HCT116 (cell line): Measurements from ENCODE around the gene MAP3K4. TPM values are rescaled to one million over a fixed set of nuclear protein-coding genes. Genes with fewer than 3 reads are reported as not detected.

Experiments used
- ATAC-seq: fragments of 200-7000 bp; cut with Tn5 transposase; 2 replicates; pipeline ENCODE4 v1.9.1; 2020; ENCODE audit warnings: mild to moderate bottlenecking, moderate library complexity
- BruUV-seq: library from RNA; stranded (reverse); fragments of 400-500 nt; replicated peaks from 2 replicates; lab custom pipeline; 2021; lab: Mats Ljungman, UMichigan
- CTCF ChIA-PET: fragments of 300-600 bp; sonication (Branson Sonifier 250); formaldehyde crosslinking; loops from one replicate; lab custom pipeline; 2021; ENCODE audit warnings: antibody characterized with exemption; lab: Charles Lee
- POLR2A ChIA-PET: fragments of 300-600, 350-600 bp; sonication (Branson Sonifier 250); formaldehyde crosslinking; loops from one replicate; lab custom pipeline; 2021; ENCODE audit warnings: antibody characterized with exemption; lab: Charles Lee
- RAD21 ChIA-PET, 2 experiments: fragments of 300-600 bp; sonication (Branson Sonifier 250); formaldehyde crosslinking; loops; one replicate each; lab custom pipeline; 2023; ENCODE audit warnings: low total read pairs in 2 of 2; ENCODE audit not compliant: uncharacterized antibody in 2 of 2, unreplicated experiment in 2 of 2, low non-redundant PET in 1 of 2; lab: Charles Lee
- DNase-seq: peaks from one replicate; pipeline ENCODE4 v3.0.0-alpha.2; 2010; ENCODE audit warnings: low read depth, low spot score
- H2AFZ ChIP-seq: fragments of 200-600 bp; shearing (Covaris generic), sonication (generic); 2 replicates; pipeline ENCODE4 v1.6.1; 2017; ENCODE audit warnings: low read depth, mixed run types, mixed read lengths, antibody characterized with exemption, low read length; ENCODE audit not compliant: poor library complexity, severe bottlenecking
- H3K27ac ChIP-seq: 2 replicates; pipeline ENCODE4 v1.5.1; 2012; ENCODE audit warnings: low read depth, low read length
- H3K27me3 ChIP-seq: fragments of 200-600 bp; sonication (generic); 2 replicates; pipeline ENCODE4 v1.6.1; 2016; ENCODE audit warnings: mixed run types, low read length, mixed read lengths; ENCODE audit not compliant: insufficient read depth
- H3K36me3 ChIP-seq, 2 experiments: fragments of 200-500 bp in 1 of 2; fragments of 200-600 bp in 1 of 2; sonication (Bioruptor generic) in 1 of 2; sonication (generic) in 1 of 2; 2 replicates each; pipeline versions ENCODE4 v1.5.1 to v1.6.1; 2014 to 2016; ENCODE audit warnings: low read length in 2 of 2, inconsistent platforms in 1 of 2, mixed read lengths in 1 of 2, mixed run types in 1 of 2; ENCODE audit not compliant: insufficient read depth in 2 of 2, control insufficient read depth in 1 of 2
- H3K4me1 ChIP-seq, 2 experiments: fragments of 200-600 bp in 1 of 2; sonication (generic) in 1 of 2; 2 replicates each; pipeline versions ENCODE4 v1.5.1 to v1.6.1; 2012 to 2017; ENCODE audit warnings: low read length in 2 of 2, inconsistent platforms in 1 of 2, mild to moderate bottlenecking in 1 of 2, mixed read lengths in 1 of 2, mixed run types in 1 of 2, moderate library complexity in 1 of 2; ENCODE audit not compliant: insufficient read depth in 2 of 2, control insufficient read depth in 1 of 2
- H3K4me2 ChIP-seq: fragments of 200-600 bp; sonication (generic); 2 replicates; pipeline ENCODE4 v1.6.1; 2017; ENCODE audit warnings: mixed run types, low read length, mixed read lengths
- H3K4me3 ChIP-seq, 2 experiments: fragments of 200-600 bp in 1 of 2; sonication (generic) in 1 of 2; replicated peaks in 1 of 2; 2 replicates each; pipeline ENCODE4 v1.5.1; 2011 to 2016; ENCODE audit warnings: low read length in 2 of 2, control low read depth in 1 of 2, low read depth in 1 of 2, mild to moderate bottlenecking in 1 of 2, mixed read lengths in 1 of 2, mixed run types in 1 of 2
- H3K79me2 ChIP-seq: fragments of 200-600 bp; sonication (generic); 2 replicates; pipeline ENCODE4 v1.6.1; 2017; ENCODE audit warnings: mild to moderate bottlenecking, mixed run types, low read length, moderate library complexity, mixed read lengths; ENCODE audit not compliant: insufficient read depth
- H3K9ac ChIP-seq: fragments of 200-600 bp; sonication (generic); 2 replicates; pipeline ENCODE4 v1.6.1; 2016; ENCODE audit warnings: low read length, mixed read lengths
- H3K9me2 ChIP-seq: fragments of 200-600 bp; sonication (generic), shearing (Covaris generic); 2 replicates; pipeline ENCODE4 v1.6.1; 2017; ENCODE audit warnings: mixed run types, mild to moderate bottlenecking, moderate library complexity; ENCODE audit not compliant: insufficient read depth
- H3K9me3 ChIP-seq, 2 experiments: fragments of 200-500 bp in 1 of 2; fragments of 200-600 bp in 1 of 2; sonication (Bioruptor generic) in 1 of 2; sonication (generic) in 1 of 2; 2 replicates each; pipeline ENCODE4 v1.6.1; 2014 to 2017; ENCODE audit warnings: low read length in 2 of 2, mixed read lengths in 2 of 2, inconsistent platforms in 1 of 2, low read depth in 1 of 2, mild to moderate bottlenecking in 1 of 2, mixed run types in 1 of 2, moderate library complexity in 1 of 2; ENCODE audit not compliant: control insufficient read depth in 1 of 2, insufficient read depth in 1 of 2
- H4K20me1 ChIP-seq: fragments of 200-600 bp; sonication (generic), shearing (Covaris generic); 2 replicates; pipeline ENCODE4 v1.6.1; 2017; ENCODE audit warnings: mixed run types, mild to moderate bottlenecking, moderate library complexity; ENCODE audit not compliant: insufficient read depth
- ATF3 ChIP-seq: IDR thresholded peaks from 2 replicates; pipeline ENCODE4 v1.6.1; 2012
- CEBPB ChIP-seq: IDR thresholded peaks from 2 replicates; pipeline ENCODE4 v1.6.1; 2012; ENCODE audit warnings: low read depth
- CTCF ChIP-seq, 3 experiments: fragments of 200-600 bp in 1 of 3; sonication (generic) in 1 of 3; IDR thresholded peaks in 2 of 3; conservative IDR thresholded peaks in 1 of 3; 2 replicates each; pipeline ENCODE4 v1.5.1; 2012 to 2017; ENCODE audit warnings: low read depth in 2 of 3, low read length in 2 of 3, antibody characterized with exemption in 1 of 3, borderline replicate concordance in 1 of 3, control low read depth in 1 of 3, mild to moderate bottlenecking in 1 of 3, mixed read lengths in 1 of 3, mixed run types in 1 of 3, moderate library complexity in 1 of 3; ENCODE audit not compliant: insufficient read depth in 1 of 3
- EZH2 ChIP-seq: fragments of 200-600 bp; sonication (generic); IDR thresholded peaks from 2 replicates; pipeline ENCODE4 v1.6.1; 2017; ENCODE audit warnings: antibody characterized with exemption, mixed run types
- EZH2phosphoT487 ChIP-seq: fragments of 200-600 bp; IDR thresholded peaks from 2 replicates; pipeline ENCODE4 v1.6.1; 2018; ENCODE audit warnings: antibody characterized with exemption, borderline replicate concordance
- MAX ChIP-seq: IDR thresholded peaks from 2 replicates; pipeline ENCODE4 v1.6.1; 2012
- POLR2AphosphoS5 ChIP-seq: IDR thresholded peaks from 2 replicates; pipeline ENCODE4 v1.6.1; 2011; ENCODE audit warnings: mild to moderate bottlenecking, low read depth, low read length, moderate library complexity
- RAD21 ChIP-seq: IDR thresholded peaks from 2 replicates; pipeline ENCODE4 v1.6.1; 2012; ENCODE audit warnings: low read depth, mild to moderate bottlenecking
- SIN3A ChIP-seq: IDR thresholded peaks from 2 replicates; pipeline ENCODE4 v1.6.1; 2012; ENCODE audit warnings: low read depth
- SP1 ChIP-seq: IDR thresholded peaks from 2 replicates; pipeline ENCODE4 v1.6.1; 2012; ENCODE audit warnings: low read depth
- ZFX ChIP-seq: fragments of 450-650 bp; IDR thresholded peaks from 2 replicates; pipeline ENCODE4 v1.6.1; 2017
- ZNF274 ChIP-seq: fragments of 200-500 bp; sonication (Bioruptor generic); IDR thresholded peaks from 2 replicates; pipeline ENCODE4 v1.6.1; 2014; ENCODE audit warnings: mild to moderate bottlenecking, low read depth, low read length, inconsistent platforms
- intact Hi-C: fragments of 100-400 bp; cut with micrococcal nuclease; formaldehyde crosslinking; loops from 2 replicates; pipeline ENCODE4 v1.10.0; 2022
- total RNA-seq: library from RNA; stranded (reverse); gene quantifications from one replicate; pipeline ENCODE4 v1.2.1, GENCODE V29; 2021; ENCODE audit not compliant: unreplicated experiment

Gene MAP3K4
- total RNA-seq, 1 experiment from 2014 or later, result 46.5 TPM

- BruUV-seq, result no TSS peak
- Histone ChIP-seq H3K36me3 (no peaks in the 10 kb centered on the region; a peak in 1 of 4 replicates), H3K27me3 (no peaks in the 10 kb centered on the region), H3K79me2 (no peaks in the 10 kb centered on the region), H3K4me3 (no peak overlapping the region), H2AFZ (no peak overlapping the region), H3K9me3 (no peaks in the 10 kb centered on the region), H3K9me2 (no peaks in the 10 kb centered on the region), H3K4me1 (peaks cover 0 to 12% of the 10 kb centered on the region in 2 experiments; a peak in 2 of 4 replicates), H3K27ac (no peak overlapping the region), H3K4me2 (no peak overlapping the region), H3K9ac (no peak overlapping the region), H4K20me1 (no peaks in the 10 kb centered on the region)
- ATAC-seq (no peak; the same call in 1 of the 2 replicates), DNase-seq (peak; percentile 21)
- RAD21 ChIA-PET, result no interaction called here
- POLR2A ChIA-PET, result no interaction called here
- intact Hi-C loops, result loop anchor here (10.0 kb wide), 1 partner anchor 596 kb away; no protein-coding TSS in a partner anchor
- CTCF ChIA-PET, result no interaction called here
- TF ChIP-seq MAX (no peak), ZNF274 (no peak), RAD21 (no peak), ZFX (no peak), CTCF (IDR thresholded peaks at IDR 0.05 in 2 of 3, conservative IDR thresholded peaks at IDR 0.05 in 1 of 3; ENCODE audit: borderline replicate concordance in 1 of 3, insufficient read depth in 1 of 3, low read depth in 2 of 3, low read length in 2 of 3) (no peak), EZH2phosphoT487 (no peak), EZH2 (no peak), SP1 (no peak), SIN3A (no peak), POLR2AphosphoS5 (no peak), CEBPB (no peak), ATF3 (no peak)
Measured at GRCh38 chr6:161128680-161129196, 137.2 kb downstream of the MAP3K4 start.
